NK-92 (cell line): ENCODE data around the gene LSAMP.

Source experiments
- DNase-seq: peaks from one replicate; lab custom pipeline; 2025; ENCODE audit not compliant: unreplicated experiment; lab: John Stamatoyannopoulos, UW

The LSAMP gene

DNA sequence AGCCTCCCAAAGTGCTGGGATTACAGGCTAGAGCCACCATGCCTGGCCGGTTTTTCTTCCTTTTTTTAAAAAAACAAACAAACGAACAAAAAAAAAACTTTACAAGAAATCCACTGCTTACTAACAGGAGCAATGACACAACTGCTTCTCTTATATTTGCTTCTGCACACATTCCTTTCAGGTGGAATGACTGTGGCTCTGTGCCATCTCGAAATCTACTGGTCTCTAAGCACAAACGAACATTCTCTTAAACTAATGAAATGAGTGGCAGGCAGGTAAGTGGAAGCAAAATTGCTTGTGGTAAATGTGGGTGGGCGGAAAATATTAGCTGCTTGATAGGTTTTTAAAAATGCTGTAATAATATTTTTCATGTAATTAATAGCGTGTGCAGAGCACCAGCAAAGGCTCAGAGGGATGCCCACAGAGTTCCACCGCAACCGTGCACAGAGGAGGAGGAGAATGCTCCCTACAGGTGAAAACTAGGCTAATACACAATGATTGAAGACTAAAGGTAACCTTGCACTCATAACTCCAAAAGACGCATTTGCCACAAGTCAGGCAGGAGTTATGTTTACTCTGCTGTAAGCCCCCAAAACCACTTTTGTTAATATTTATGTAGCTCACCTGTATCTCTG, 77.4 kb downstream of the LSAMP start:
- DNase-seq: no peak

DNA sequence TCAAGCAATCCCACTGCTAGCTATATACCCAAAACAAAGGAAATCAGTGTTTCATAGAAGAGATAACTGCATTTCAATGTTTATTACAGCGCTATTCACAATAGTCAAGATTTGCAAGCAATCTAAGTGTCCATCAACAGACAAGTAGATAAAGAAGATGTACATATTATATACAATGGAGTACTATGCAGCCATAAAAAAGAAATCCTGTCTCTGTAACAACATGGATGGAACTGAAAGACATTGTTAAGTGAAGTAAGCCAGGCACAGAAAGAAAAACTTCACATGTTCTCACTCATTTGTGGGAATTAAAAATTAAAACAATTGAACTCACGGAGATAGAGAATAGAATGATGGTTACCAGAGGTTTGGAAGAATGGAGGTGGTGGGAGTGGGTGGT, 89.2 kb downstream of the LSAMP start:
- DNase-seq: no peak

DNA sequence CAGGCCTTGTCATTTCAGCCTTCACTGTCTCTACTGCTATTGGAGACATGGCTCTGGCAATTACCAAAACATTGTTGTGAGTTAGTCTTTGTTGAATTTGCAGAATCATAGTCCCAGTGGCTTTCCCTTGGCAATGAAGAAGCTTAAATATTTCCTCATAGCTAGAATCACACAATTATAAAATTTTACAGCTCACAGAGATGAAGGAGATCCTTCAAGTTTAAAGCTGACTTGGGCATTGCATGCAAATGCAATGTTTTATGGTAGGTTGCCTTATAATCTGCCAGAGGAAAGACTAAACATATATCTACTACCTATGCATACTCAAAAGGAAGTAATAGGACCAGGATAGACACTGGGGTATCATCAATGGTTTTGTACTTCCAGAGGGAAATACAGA, 90.9 kb downstream of the LSAMP start:
- DNase-seq: no peak

DNA sequence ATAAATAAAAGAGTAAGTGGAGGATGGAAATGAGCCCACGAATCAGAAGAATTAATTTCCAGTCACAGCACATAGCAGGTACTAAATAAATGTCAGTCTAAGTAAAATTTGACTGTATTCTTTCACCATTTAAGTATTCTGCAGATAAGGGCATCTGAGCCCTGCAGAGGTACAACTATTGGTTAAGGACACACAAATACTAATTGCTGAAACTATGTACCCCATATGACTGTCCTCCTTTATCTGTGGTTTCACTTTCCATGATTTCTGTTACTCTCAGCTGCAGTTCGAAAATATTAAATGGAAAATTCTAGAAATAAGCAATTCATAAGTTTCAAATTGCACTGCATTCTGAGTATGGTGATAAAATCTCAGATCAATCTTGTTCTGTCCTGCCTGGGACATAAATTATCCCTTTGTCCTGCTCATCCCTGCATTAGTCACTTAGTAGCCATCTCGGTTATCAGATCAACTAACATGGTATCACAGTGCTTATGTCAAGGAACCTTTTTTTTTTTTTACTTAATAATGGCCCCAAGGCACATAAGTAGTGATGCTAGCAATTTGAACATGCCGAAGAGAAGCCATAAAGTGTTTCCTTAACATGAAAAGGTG, 95.1 kb downstream of the LSAMP start:
- DNase-seq: no peak

DNA sequence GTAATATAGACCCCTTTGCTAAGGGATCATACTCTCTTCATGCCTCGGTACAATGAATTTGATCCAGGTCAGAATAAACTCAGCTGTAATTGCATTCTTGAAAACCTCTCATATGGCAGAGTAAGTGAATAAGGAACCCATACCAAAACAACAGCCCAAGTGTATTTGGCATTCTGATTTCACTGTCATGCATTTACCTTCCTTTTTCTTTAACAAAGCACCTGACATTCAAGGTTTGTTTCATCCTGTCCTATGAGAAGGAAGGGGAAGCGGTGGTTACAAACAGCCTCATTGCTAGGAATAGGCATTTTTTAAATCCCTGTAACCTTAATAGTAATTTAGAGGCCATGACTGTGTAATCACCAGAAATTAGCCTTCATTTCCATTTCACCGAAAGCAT, 97.1 kb downstream of the LSAMP start:
- no peak for DNase-seq

DNA sequence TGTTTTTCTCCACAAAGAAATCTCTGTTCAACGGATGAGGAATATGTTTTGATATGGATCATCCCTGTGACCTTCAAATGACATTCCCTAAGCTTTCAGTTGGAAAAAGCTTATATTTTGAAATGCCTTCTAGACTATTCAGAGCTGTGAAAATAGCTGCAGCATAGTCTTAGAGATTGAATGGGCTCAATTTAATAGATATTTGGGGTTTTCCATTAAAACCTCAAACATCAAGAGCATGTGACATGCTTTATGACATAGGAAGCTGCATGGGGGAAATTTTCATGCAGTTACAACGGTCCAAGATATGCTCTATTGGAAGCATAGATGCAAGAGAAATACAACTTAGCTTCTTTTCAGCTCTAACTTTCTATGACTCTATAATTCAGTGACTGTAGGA, 102.8 kb downstream of the LSAMP start:
- DNase-seq: no peak

DNA sequence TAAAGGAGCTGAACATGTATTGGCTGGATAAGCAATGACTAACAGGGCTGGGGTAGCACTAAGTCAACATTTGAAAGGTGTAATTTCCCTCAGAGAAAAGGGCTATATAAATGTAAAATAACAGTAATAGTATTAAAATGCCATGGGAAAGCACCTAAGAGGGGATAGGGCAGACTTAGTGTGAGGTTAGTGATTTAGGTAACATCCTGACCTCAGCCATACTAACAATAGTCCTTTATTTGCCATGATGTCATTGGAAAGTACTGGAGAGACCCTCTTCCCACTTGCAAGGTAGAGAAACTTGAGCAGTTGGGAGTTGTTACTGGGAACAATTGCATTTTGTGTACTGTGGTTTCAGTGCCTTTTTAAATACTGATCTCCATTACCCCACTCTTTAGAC, 103.4 kb downstream of the LSAMP start:
- DNase-seq: no peak

DNA sequence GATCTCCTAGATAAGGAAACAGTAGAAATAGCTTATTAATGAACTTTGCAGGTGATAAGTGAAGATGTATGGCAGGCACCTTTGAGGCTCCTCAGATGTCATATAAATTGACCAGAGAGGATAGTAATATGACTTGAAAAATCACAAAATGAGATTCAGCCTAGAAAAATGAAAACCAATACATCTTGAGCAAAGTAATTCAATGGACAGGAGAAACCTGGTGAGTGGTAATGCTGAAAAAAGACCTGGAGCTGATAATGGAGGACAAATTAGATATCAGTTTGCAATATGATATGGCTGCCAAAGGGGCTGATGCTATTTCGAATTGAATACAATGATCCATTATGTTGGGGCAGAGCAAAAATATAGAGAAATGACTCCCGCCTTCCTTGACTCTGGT, 103.9 kb downstream of the LSAMP start:
- DNase-seq: no peak

DNA sequence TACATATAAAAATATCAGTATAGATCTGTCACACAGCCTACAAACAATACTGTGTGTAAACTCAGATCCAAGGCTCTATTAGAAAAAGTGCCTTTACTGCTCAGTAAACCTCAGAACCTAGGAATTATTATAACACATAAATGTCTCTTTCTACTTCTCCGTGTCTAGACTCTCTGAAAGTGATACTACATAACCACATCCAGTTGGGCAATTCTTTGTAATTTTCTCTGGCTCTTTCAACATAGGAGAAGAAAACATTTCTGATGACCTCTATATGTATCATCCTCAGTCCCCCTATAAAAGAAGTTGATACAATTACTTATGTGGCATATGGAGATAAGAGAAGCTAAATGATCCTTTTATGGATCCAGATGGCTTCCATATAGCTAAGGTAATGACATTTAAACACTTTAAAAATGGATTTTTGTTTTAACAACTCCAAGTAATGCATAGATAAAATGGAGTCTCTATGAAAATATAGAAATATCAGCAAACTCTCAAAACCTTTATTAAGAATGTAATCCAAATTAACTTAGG, 104.5 kb downstream of the LSAMP start:
- DNase-seq: no peak

DNA sequence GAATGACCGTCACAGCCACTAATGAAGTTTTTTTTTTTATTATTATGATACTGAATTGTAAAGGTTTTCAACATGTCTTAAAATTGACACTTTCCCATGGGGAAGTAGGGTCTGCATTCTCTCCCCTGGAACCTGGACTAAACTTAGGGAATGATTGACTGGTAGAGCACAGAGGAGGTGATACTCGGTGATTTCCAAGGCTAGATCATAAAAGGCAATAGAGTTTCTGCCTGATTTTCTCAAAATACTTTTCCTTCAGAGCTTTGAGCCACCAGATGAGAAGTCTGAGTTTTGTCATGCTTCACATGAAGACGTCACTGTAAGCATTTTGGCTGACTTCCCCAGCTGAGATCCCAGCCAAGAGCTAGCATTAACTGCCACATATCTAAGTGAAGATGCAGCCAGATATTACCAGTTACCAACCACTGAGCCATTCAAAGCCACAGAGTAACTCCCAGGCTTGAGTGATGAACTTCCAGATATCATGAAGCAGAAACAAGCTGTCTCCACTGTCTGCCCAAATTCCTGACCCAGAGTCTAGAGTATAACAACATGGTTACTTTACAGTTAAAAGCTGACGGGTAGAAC, 105.8 kb downstream of the LSAMP start:
- no peak for DNase-seq

DNA sequence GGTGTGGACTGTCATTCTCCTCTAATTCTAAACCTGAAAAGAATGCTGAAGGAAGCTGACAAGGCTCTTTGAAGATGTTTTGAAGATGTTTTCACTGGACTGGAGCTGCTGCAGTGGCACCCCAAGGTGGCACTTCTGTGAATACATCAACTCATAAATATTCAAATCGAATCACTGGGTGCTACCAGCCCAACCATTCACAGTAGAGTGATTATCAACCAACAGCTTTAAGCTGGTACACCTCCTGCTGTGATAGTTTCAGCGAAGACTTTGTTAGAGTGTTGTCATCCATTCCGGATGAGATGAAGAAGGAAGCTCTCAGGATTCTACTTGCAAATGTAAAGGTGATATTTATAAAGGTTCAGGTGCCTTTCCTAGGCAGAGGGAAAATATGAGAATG, 106.6 kb downstream of the LSAMP start:
- no peak for DNase-seq

DNA sequence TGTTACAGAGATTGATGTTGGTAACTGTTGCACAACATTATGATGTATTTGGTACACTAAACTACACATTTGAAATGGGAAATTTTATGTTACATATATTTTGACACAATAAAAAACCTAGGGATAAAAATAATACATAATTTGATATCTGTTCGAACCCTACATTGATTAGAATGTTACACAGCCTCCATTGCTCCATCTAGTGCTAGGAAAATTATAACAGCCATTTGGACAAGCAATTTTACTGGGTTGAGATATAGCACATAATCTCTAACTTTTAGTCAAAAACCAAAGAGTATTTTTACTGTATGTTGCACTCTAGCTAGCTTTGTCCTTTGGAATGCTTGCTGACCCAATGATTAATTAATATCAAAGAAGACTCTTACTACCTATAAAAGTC, 108.1 kb downstream of the LSAMP start:
- no peak for DNase-seq

DNA sequence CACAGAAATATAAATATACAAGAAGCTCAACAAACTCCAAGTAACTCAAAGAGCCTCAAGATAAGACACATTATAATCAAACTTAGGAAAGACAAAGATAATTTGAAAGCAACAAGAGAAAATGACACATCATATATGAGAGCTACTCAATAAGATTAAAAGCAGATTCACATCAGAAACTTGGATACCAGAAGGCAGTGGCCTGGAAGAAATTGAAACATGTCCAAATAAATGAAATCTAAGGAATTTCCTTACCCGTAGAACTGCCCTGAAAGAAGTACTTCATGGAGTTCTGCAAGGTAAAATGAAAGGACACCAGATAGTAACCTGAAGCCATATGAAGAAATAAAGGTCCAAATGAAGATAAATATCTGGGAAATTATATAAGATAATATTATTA, 113.9 kb downstream of the LSAMP start:
- no peak for DNase-seq

DNA sequence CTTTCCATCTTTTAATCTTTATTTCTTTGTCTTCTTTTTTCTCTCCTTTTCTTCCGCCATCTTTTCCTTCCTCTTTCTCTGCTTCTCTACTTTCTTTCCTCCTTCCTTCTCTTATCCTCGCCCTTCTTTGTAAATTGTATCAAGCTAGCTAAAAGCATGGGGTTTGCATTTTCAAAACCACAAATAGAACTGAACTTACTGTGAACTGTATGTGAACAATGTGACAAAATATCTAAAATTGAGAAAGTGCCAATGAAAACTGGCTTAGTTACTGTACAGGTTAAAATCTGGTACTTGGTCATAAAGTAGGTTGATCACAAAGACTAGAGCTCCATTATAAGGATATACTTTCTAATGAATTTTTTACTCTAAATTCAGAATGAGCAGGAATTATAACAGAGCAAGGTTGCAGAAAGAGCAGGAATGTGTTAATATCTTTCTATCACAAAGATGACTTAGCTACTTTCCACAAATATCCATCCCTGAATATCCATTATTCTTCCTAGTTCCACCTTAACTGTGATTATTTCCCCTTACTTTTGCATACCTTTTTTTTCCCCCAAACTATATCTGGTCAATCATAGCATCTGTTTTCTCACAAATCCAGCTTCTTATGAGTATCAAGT, 122.4 kb downstream of the LSAMP start:
- no peak for DNase-seq

DNA sequence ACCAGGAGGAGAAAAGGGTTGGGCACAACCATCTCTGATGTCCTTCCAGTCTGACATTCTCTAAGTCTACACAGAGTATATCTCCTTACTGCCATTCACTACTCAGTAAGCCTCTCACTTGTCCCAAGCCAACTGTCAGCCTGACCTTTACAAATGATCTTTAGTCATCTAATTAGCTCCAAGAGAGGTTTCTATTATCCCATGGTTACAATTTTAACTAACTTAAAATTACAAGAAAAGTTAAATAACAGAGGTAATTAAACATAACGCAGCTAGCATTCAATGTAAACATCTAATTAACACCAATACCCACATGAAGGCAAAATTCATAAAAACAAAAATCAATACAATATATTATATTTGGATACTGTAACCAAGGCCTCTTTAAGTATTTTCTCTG, 126.9 kb downstream of the LSAMP start:
- no peak for DNase-seq

DNA sequence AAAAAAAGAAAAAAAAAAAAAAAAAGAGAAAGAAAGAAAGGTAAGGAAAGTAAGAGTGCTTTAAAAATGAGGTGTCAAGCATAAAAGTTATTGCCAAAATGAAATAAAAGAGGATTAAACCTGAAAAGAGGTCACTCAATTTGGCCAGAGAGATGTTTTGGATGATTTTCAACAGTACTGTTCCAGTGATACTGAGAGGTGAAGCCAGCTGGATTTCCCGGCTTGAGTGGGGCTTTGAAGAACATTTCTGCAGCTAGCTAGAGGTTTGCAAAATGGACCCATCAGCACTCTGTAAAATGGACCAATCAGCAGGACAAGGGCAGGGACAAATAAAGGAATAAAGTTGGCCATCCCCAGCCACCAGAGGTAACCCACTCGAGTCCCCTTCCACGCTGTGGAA, 128.5 kb downstream of the LSAMP start:
- no peak for DNase-seq

DNA sequence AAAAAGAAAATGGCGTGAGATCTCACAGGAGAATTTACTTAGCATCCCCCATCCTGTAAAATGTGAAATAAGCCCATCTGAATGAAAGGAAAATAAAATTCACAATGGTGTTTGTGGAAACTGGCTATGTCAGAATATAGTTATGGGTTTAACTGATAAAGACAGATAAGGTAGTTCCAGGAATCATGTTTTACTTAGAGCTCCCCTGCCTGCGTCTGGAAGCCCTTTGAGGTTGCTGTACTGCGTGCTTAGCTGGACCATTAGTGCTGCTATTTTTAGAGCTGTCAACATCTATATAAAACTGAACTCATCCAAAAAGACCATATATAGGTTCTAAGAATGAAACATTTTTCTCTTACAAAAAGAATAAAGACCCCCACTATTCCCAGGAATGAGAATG, 130.8 kb downstream of the LSAMP start:
- no peak for DNase-seq

DNA sequence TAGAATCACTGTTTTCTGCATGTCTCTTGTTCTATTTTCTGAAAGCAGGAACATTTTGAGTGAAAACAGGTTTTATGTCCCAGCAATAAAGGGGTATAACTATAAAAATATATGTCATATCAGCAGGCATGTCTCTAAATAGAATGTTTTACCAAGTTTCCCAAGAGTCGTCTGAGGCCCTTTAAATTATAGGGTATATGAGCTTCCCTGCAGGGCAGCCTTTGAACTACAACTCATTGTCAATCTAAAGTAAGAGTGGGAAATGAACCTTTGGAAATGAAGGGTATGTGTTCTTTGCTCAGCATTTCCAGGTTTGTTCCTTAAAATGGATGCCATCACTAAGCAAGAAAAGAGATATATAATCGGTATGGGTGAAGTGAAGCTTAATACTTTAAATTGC, 138.6 kb downstream of the LSAMP start:
- no peak for DNase-seq

DNA sequence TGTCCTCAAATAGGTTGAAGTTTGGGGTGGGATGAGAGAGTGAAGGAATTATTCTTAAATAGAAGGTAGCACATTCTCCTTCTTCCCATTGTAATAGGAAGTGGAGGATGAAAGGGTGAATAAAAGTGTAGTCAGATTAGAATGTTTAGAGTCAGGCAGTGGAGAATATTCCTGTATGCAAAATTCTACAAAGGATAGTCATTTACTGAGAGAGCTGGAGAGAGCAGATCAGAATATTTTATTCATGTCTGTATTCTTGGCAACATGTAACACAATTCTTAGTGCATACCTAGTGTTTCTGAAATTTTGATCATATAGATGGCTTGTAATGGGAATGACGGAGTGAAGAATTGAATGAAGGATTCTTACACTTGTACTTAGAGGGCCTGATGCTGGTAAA, 139.1 kb downstream of the LSAMP start:
- no peak for DNase-seq

DNA sequence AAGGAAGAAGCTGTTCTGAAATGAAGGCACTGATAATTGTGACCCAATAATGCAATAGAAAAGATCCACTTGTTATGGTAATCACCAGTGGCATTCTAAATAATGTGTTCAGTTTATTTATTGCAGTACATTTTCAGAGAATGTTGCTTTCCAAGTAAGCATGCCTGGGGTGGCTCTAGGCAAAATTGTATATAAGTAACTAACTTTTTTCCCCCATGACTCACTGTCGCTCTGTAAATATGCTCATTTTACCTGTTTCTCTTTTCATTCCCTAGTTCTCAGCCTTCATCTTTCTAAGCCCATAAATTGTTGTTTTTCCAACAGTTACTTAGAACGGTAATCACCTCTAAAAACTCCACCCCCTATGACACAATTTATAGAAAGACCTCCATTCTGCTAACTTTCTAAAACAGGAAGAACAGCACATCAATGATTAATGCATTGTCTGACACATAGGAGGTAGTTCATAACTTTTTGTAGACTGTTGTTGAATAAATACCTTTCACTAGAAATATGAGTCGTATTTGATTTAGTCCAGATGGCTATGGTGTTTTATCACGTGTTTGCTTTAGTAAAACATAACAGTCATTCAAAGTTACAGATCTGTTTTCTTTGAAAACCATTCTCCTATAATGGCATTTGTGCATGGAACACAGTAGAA, 143.1 kb downstream of the LSAMP start:
- DNase-seq: no peak

DNA sequence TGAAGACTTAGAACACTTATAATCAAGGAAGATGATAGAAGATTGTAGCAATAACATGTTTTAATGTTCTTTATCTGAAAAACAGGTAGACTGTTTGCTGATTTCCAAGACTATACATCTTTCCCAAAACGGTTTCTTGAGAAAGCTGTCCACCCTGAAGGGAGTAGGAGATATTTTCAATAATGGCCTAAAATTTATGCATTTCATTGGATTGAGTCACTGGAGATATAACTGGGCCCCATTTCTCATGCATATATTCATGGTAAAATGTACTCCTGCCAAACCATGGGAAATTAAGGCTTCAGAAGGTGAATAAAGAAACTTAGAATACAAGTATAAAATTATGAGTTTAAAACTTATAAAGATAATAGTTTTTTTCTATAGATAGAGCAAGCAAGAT, 143.9 kb downstream of the LSAMP start:
- no peak for DNase-seq

DNA sequence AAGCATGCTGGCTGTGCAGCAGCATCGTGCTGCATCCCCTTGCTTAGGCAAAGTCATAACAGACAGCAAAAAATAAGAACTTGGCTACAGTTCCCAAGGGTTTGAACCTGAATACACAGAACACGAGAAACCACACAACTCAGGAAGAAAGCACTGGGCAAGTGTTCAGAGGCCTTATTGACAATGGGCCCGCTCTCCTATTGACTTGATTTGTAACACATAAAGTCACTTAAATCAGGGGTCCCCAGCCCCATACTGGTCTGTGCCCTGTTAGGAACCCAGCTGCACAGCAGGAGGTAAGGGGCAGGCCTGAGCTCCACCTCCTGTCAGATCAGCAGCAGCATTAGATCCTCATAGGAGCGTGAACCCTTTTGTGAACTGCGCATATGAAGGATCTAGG, 145.1 kb downstream of the LSAMP start:
- no peak for DNase-seq
